HG03108 (cell line): ENCODE results near the gene LRIT1.

Source experiments
- ATAC-seq: cut with Tn5 transposase; IDR thresholded peaks from one replicate; pipeline ENCODE4 v1.9.1; 2021; ENCODE audit warnings: moderate library complexity; ENCODE audit not compliant: unreplicated experiment

Gene LRIT1

GRCh38 chr10:84217746-84218145 is 23.6 kb downstream of the LRIT1 start:
- no peak for ATAC-seq

GRCh38 chr10:84216834-84217233 is 24.5 kb downstream of the LRIT1 start:
- ATAC-seq = no peak

GRCh38 chr10:84214612-84215235 is 26.6 kb downstream of the LRIT1 start:
- peak; percentile 52 for ATAC-seq

GRCh38 chr10:84214046-84214572 is 27.2 kb downstream of the LRIT1 start:
- ATAC-seq = no peak

- ATAC-seq = no peak
Observed at GRCh38 chr10:84213076-84213475, 28.3 kb downstream of the LRIT1 start.

- no peak for ATAC-seq
Observed at GRCh38 chr10:84212014-84212413, 29.3 kb downstream of the LRIT1 start.

GRCh38 chr10:84211566-84211965 is 29.8 kb downstream of the LRIT1 start:
- no peak for ATAC-seq

GRCh38 chr10:84208023-84208422 is 33.3 kb downstream of the LRIT1 start:
- ATAC-seq = no peak

- ATAC-seq = no peak
Observed at GRCh38 chr10:84205853-84206525, 35.4 kb downstream of the LRIT1 start.

GRCh38 chr10:84205049-84205852 is 36.1 kb downstream of the LRIT1 start:
- ATAC-seq = peak; percentile 75

GRCh38 chr10:84204610-84205009 is 36.7 kb downstream of the LRIT1 start:
- no peak for ATAC-seq

- ATAC-seq = peak; percentile 74
Observed at GRCh38 chr10:84204122-84204521, 37.2 kb downstream of the LRIT1 start.

- ATAC-seq = no peak
Observed at GRCh38 chr10:84202349-84202748, 39.0 kb downstream of the LRIT1 start.

- no peak for ATAC-seq
Observed at GRCh38 chr10:84201682-84202081, 39.7 kb downstream of the LRIT1 start.

- ATAC-seq = no peak
Observed at GRCh38 chr10:84201244-84201606, 40.1 kb downstream of the LRIT1 start.

- no peak for ATAC-seq
Observed at GRCh38 chr10:84200537-84201243, 40.7 kb downstream of the LRIT1 start.

- ATAC-seq = no peak
Observed at GRCh38 chr10:84198206-84198915, 43.0 kb downstream of the LRIT1 start.

- ATAC-seq = no peak
Observed at GRCh38 chr10:84197643-84198042, 43.7 kb downstream of the LRIT1 start.

- no peak for ATAC-seq
Observed at GRCh38 chr10:84196941-84197340, 44.4 kb downstream of the LRIT1 start.

- no peak for ATAC-seq
Observed at GRCh38 chr10:84196083-84196482, 45.3 kb downstream of the LRIT1 start.
